ENCODE results near the gene TASP1. TPM values are rescaled to one million over a fixed set of nuclear protein-coding genes. Genes with fewer than 3 reads are reported as not detected.

TASP1 gene
- total and polyA plus RNA-seq, 7 experiments from 2014 or later: 10.6 to 19.3 (median 13.3) TPM

DNA sequence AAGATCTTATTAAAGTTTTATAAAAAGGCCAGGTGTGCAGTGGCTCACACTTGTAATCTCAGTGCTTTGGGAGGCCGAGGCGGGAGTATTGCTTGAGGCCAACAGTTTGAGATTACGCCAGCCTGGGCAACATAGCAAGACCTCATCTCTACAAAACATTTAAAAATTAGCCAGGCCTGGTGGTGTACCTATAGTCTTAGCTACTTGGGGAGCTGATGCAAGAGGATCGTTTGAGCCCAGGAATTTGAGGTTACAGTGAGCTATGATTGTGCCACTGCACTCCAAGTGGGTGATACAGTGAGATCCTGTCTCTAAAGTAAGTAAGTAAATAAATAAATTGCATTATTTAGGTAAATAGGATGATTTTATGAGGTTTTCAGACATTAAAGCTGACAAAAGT lies 234.4 kb downstream of the TASP1 start:
- Histone ChIP-seq H3K27me3 (ENCODE audit: control insufficient read depth in 2 of 2, insufficient read depth in 2 of 2, low read length in 2 of 2) (no peaks in the 10 kb centered on the region), H3K4me3 (ENCODE audit: low read length) (no peak overlapping the region), H3K9me3 (ENCODE audit: control insufficient read depth in 2 of 3, low read length in 3 of 3) (no peaks in the 10 kb centered on the region), H3K4me1 (ENCODE audit: control insufficient read depth in 2 of 2, insufficient read depth in 2 of 2, low read length in 2 of 2) (no peaks in the 10 kb centered on the region), H3K27ac (ENCODE audit: low read depth, low read length) (no peak overlapping the region), H3K36me3 (ENCODE audit: control insufficient read depth in 2 of 3, insufficient read depth in 3 of 3, low read length in 3 of 3) (no peaks in the 10 kb centered on the region)
- ChIA-PET CTCF (no interaction called here), POLR2A (no interaction called here)
- H3K27me3 Mint-ChIP-seq: no peaks in the 10 kb centered on the region
- ATAC-seq (no peak), DNase-seq (no peak)
- H3K36me3 Mint-ChIP-seq: peaks cover 0 to 27% (median 14%) of the 10 kb centered on the region in 5 donors
- no peak overlapping the region for H3K4me3 Mint-ChIP-seq
- H3K27ac Mint-ChIP-seq: peak overlapping the region in 1 of 9 donors; percentile 14
- intact Hi-C loops (cut with micrococcal nuclease): no loop called here
- H3K9me3 Mint-ChIP-seq: peaks cover 0 to 2% (median 0%) of the 10 kb centered on the region in 11 donors
- no peaks in the 10 kb centered on the region for H3K4me1 Mint-ChIP-seq

DNA sequence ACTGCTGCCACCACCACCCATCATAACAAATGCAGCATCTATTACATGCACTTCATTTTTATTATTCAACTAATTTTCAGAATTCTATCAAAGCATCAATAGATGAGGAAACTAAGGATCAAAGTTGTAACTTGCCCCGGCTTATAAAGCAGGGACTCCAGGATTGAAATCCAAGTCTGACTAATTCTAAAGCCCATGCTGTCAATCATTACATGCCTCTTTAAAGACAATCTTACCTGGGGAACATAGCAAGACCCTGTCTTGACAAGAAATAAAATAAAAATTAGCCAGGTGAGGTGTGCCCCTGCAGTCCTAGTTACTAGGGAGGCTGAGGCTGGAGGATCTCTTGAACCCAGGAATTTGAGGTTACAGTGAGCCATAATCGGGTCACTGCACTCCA lies 235.3 kb downstream of the TASP1 start:
- ChIA-PET POLR2A (no interaction called here), CTCF (no interaction called here)
- DNase-seq (no peak), ATAC-seq (no peak)
- Histone ChIP-seq H3K4me3 (ENCODE audit: low read length) (no peak overlapping the region), H3K36me3 (ENCODE audit: control insufficient read depth in 2 of 3, insufficient read depth in 3 of 3, low read length in 3 of 3) (no peaks in the 10 kb centered on the region), H3K27me3 (ENCODE audit: control insufficient read depth in 2 of 2, insufficient read depth in 2 of 2, low read length in 2 of 2) (no peaks in the 10 kb centered on the region), H3K27ac (ENCODE audit: low read depth, low read length) (no peak overlapping the region), H3K9me3 (ENCODE audit: control insufficient read depth in 2 of 3, low read length in 3 of 3) (no peaks in the 10 kb centered on the region), H3K4me1 (ENCODE audit: control insufficient read depth in 2 of 2, insufficient read depth in 2 of 2, low read length in 2 of 2) (no peaks in the 10 kb centered on the region)
- Mint-ChIP-seq H3K27ac (no peak overlapping the region), H3K9me3 (peaks cover 0 to 2% (median 0%) of the 10 kb centered on the region in 11 donors), H3K4me3 (no peak overlapping the region), H3K4me1 (no peaks in the 10 kb centered on the region), H3K36me3 (peaks cover 0 to 35% (median 21%) of the 10 kb centered on the region in 5 donors), H3K27me3 (no peaks in the 10 kb centered on the region)
- intact Hi-C loops (cut with micrococcal nuclease): no loop called here

DNA sequence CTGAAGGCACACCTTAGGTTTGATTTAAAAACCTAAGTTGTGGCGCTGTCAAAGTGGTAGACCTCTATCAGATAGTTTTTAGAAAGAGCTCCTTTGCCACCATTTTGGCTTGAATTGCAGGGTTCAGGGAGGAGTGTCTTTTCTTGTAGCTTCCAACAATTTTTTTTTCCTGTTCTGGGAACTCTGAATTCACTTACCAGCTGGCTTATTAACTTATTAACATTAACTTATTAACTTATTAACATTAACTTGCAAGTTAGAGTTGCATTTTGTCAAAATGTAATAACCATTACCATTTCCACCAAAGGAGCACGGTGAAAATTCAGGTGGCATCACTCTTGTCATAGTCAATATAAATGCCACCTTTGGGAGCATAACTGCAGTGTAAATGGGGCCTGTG lies 235.7 kb downstream of the TASP1 start:
- Mint-ChIP-seq H3K4me1 (no peaks in the 10 kb centered on the region), H3K27ac (no peak overlapping the region), H3K36me3 (peaks cover 0 to 38% (median 22%) of the 10 kb centered on the region in 5 donors), H3K27me3 (no peaks in the 10 kb centered on the region), H3K9me3 (peaks cover 0 to 2% (median 0%) of the 10 kb centered on the region in 11 donors), H3K4me3 (no peak overlapping the region)
- H3K27me3 ChIP-seq (ENCODE audit: control insufficient read depth in 2 of 2, insufficient read depth in 2 of 2, low read length in 2 of 2): no peaks in the 10 kb centered on the region
- ChIA-PET CTCF (no interaction called here), POLR2A (no interaction called here)
- no peaks in the 10 kb centered on the region for H3K4me1 ChIP-seq (ENCODE audit: control insufficient read depth in 2 of 2, insufficient read depth in 2 of 2, low read length in 2 of 2)
- H3K27ac ChIP-seq (ENCODE audit: low read depth, low read length): no peak overlapping the region
- H3K4me3 ChIP-seq (ENCODE audit: low read length): no peak overlapping the region
- ATAC-seq (no peak), DNase-seq (no peak)
- no peaks in the 10 kb centered on the region for H3K9me3 ChIP-seq (ENCODE audit: control insufficient read depth in 2 of 3, low read length in 3 of 3)
- H3K36me3 ChIP-seq (ENCODE audit: control insufficient read depth in 2 of 3, insufficient read depth in 3 of 3, low read length in 3 of 3): no peaks in the 10 kb centered on the region
- intact Hi-C loops (cut with micrococcal nuclease): no loop called here

DNA sequence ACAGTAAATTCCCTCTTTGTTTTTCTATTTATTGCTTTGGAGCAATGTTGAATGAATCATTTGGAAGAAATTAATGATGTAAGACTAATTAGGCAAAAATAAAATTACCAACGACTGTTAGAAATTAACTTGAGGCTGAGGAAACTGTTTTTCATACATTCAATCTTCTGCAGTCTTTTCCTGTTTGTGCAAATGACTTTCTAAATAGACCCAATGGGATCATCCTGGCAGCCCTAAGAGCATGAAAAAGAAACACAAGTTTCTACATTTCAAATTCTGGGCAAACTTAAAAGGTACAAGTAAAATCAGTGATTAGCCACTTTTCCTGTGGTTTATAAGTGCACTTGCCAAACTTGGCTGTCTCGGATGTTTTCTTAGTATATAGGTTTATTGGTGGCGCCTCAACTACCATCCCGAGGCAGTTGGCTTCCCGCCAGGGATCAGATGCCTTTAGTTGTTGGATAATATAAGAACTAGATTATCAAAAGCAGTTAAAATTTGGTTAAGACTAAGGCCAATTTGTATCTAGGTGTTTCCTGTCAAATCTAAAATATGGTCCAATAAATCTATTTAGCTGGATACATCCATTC lies 236.5 kb downstream of the TASP1 start:
- Histone ChIP-seq H3K27me3 (ENCODE audit: control insufficient read depth in 2 of 2, insufficient read depth in 2 of 2, low read length in 2 of 2) (no peaks in the 10 kb centered on the region), H3K4me3 (ENCODE audit: low read length) (no peak overlapping the region), H3K27ac (ENCODE audit: low read depth, low read length) (no peak overlapping the region), H3K9me3 (ENCODE audit: control insufficient read depth in 2 of 3, low read length in 3 of 3) (no peaks in the 10 kb centered on the region), H3K36me3 (ENCODE audit: control insufficient read depth in 2 of 3, insufficient read depth in 3 of 3, low read length in 3 of 3) (no peaks in the 10 kb centered on the region), H3K4me1 (ENCODE audit: control insufficient read depth in 2 of 2, insufficient read depth in 2 of 2, low read length in 2 of 2) (no peaks in the 10 kb centered on the region)
- ChIA-PET CTCF (no interaction called here), POLR2A (no interaction called here)
- Mint-ChIP-seq H3K9me3 (peaks cover 0 to 2% (median 0%) of the 10 kb centered on the region in 11 donors), H3K36me3 (peaks cover 0 to 44% (median 26%) of the 10 kb centered on the region in 5 donors), H3K4me3 (no peak overlapping the region), H3K27ac (no peak overlapping the region), H3K4me1 (no peaks in the 10 kb centered on the region), H3K27me3 (no peaks in the 10 kb centered on the region)
- no peak for ATAC-seq
- intact Hi-C loops (cut with micrococcal nuclease): no loop called here
- DNase-seq: no peak

DNA sequence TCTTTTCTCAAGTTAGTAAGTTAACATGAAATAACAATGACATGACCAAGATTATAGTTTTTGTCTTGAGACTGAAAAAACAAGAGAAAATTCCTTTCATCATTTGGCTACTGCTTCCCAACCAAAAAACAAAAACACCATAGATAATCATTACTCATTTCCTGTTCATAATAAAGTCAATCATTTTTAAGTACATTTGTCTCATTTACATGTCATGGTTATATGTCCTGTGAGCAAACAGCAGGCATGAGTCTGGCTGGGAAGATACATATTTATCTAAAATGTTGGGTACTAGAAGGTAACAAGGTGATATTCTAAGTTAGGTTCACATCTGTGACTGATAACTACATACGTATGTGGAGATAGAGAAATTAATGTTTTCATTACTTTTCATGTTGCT lies 237.1 kb downstream of the TASP1 start:
- no peaks in the 10 kb centered on the region for H3K4me1 ChIP-seq (ENCODE audit: control insufficient read depth in 2 of 2, insufficient read depth in 2 of 2, low read length in 2 of 2)
- H3K27ac Mint-ChIP-seq: no peak overlapping the region
- POLR2A ChIA-PET: no interaction called here
- no peak overlapping the region for H3K4me3 ChIP-seq (ENCODE audit: low read length)
- no peaks in the 10 kb centered on the region for H3K27me3 Mint-ChIP-seq
- CTCF ChIA-PET: no interaction called here
- no peak for DNase-seq
- peaks cover 0 to 47% (median 32%) of the 10 kb centered on the region in 5 donors for H3K36me3 Mint-ChIP-seq
- peaks cover 0 to 2% (median 0%) of the 10 kb centered on the region in 11 donors for H3K9me3 Mint-ChIP-seq
- H3K4me3 Mint-ChIP-seq: no peak overlapping the region
- H3K36me3 ChIP-seq (ENCODE audit: control insufficient read depth in 2 of 3, insufficient read depth in 3 of 3, low read length in 3 of 3): no peaks in the 10 kb centered on the region
- intact Hi-C loops (cut with micrococcal nuclease): no loop called here
- H3K4me1 Mint-ChIP-seq: no peaks in the 10 kb centered on the region
- ATAC-seq: no peak
- no peaks in the 10 kb centered on the region for H3K27me3 ChIP-seq (ENCODE audit: control insufficient read depth in 2 of 2, insufficient read depth in 2 of 2, low read length in 2 of 2)
- no peak overlapping the region for H3K27ac ChIP-seq (ENCODE audit: low read depth, low read length)
- no peaks in the 10 kb centered on the region for H3K9me3 ChIP-seq (ENCODE audit: control insufficient read depth in 2 of 3, low read length in 3 of 3)

DNA sequence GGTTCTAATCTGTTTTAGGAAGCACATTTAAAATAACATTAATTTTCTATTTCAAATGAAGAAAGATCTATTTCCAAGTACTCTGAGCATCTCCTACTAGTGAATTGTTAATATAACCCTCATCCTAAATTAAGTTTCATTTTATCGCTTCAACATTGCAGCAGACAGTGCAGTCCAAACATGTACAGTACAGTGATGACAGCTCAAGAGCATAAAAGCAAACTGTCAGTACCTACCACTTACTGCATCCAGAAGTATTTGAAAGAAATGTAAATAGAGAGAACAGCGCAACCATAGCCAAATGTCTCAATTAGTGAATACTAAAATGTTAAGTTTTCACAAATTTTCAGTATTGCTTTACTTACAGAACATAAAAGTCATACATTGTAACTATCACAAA lies 238.3 kb downstream of the TASP1 start:
- ChIA-PET CTCF (no interaction called here), POLR2A (no interaction called here)
- Mint-ChIP-seq H3K36me3 (peaks cover 0 to 53% (median 36%) of the 10 kb centered on the region in 5 donors), H3K27me3 (no peaks in the 10 kb centered on the region), H3K9me3 (peaks cover 0 to 2% (median 0%) of the 10 kb centered on the region in 11 donors), H3K4me1 (no peaks in the 10 kb centered on the region), H3K27ac (no peak overlapping the region), H3K4me3 (no peak overlapping the region)
- no peaks in the 10 kb centered on the region for H3K27me3 ChIP-seq (ENCODE audit: control insufficient read depth in 2 of 2, insufficient read depth in 2 of 2, low read length in 2 of 2)
- DNase-seq (no peak), ATAC-seq (no peak)
- no peaks in the 10 kb centered on the region for H3K4me1 ChIP-seq (ENCODE audit: control insufficient read depth in 2 of 2, insufficient read depth in 2 of 2, low read length in 2 of 2)
- no peak overlapping the region for H3K4me3 ChIP-seq (ENCODE audit: low read length)
- intact Hi-C loops (cut with micrococcal nuclease): no loop called here
- no peak overlapping the region for H3K27ac ChIP-seq (ENCODE audit: low read depth, low read length)
- no peaks in the 10 kb centered on the region for H3K36me3 ChIP-seq (ENCODE audit: control insufficient read depth in 2 of 3, insufficient read depth in 3 of 3, low read length in 3 of 3)
- no peaks in the 10 kb centered on the region for H3K9me3 ChIP-seq (ENCODE audit: control insufficient read depth in 2 of 3, low read length in 3 of 3)

DNA sequence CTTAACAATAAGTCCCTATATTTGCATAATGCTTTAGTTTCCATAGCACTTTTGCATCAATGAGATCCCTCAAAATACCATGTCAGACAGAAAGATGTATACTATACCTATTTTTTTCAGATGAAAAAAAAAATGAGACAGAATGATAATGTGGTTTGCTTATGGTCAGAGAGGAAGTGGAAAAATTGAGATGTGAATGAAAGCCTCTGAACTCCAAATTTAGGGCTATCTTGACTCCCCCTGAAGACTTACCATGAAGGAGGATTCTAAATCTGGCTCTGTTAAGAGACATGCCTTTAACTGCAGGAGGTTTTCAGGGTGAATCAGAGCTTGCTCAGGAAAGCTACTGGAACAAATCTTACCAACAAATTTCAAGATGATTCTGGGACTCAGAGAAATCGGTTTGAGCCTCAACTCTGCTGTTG lies 241.4 kb downstream of the TASP1 start:
- Histone ChIP-seq H3K9me3 (ENCODE audit: control insufficient read depth in 2 of 3, low read length in 3 of 3) (no peaks in the 10 kb centered on the region), H3K4me1 (ENCODE audit: control insufficient read depth in 2 of 2, insufficient read depth in 2 of 2, low read length in 2 of 2) (no peaks in the 10 kb centered on the region), H3K36me3 (ENCODE audit: control insufficient read depth in 2 of 3, insufficient read depth in 3 of 3, low read length in 3 of 3) (no peaks in the 10 kb centered on the region), H3K4me3 (ENCODE audit: low read length) (no peak overlapping the region), H3K27me3 (ENCODE audit: control insufficient read depth in 2 of 2, insufficient read depth in 2 of 2, low read length in 2 of 2) (no peaks in the 10 kb centered on the region), H3K27ac (ENCODE audit: low read depth, low read length) (no peak overlapping the region)
- ChIA-PET POLR2A (no interaction called here), CTCF (no interaction called here)
- Mint-ChIP-seq H3K27ac (no peak overlapping the region), H3K4me1 (no peaks in the 10 kb centered on the region), H3K36me3 (peaks cover 0 to 63% (median 50%) of the 10 kb centered on the region in 5 donors), H3K27me3 (no peaks in the 10 kb centered on the region), H3K4me3 (no peak overlapping the region), H3K9me3 (peaks cover 0 to 5% (median 0%) of the 10 kb centered on the region in 11 donors)
- intact Hi-C loops (cut with micrococcal nuclease): loop anchor here in 1 of 2 donors (10.0 kb wide), 1 partner anchor 63 kb away; no protein-coding TSS in a partner anchor
- DNase-seq: no peak
- ATAC-seq: no peak
